Urothelium cell line (cell line): ENCODE results near the gene SLC45A1.

ENCODE experiments used
- DNase-seq: peaks from one replicate; pipeline ENCODE4 v3.0.0; 2011; ENCODE audit warnings: low spot score, mixed read lengths
- FAIRE-seq: peaks from 2 replicates; lab custom pipeline; 2011; peaks lifted over from hg19 to GRCh38; lab: Jason Lieb, UNC

The SLC45A1 gene

GRCh38 chr1:8352471-8352845 lies 34.5 kb downstream of the SLC45A1 start:
- FAIRE-seq, result no peak
- DNase-seq, result no peak

GRCh38 chr1:8352886-8353785 lies 35.2 kb downstream of the SLC45A1 start:
- FAIRE-seq (no peak), DNase-seq (no peak)

- FAIRE-seq (no peak), DNase-seq (no peak)
These were observed 36.1 kb downstream of the SLC45A1 start for GRCh38 chr1:8354038-8354437.

GRCh38 chr1:8355439-8356255 lies 37.7 kb downstream of the SLC45A1 start:
- DNase-seq (no peak), FAIRE-seq (no peak)

- FAIRE-seq (no peak), DNase-seq (no peak)
These were observed 38.6 kb downstream of the SLC45A1 start for GRCh38 chr1:8356256-8357209.

GRCh38 chr1:8357329-8358101 lies 39.6 kb downstream of the SLC45A1 start:
- FAIRE-seq (no peak), DNase-seq (no peak)

- DNase-seq, result no peak
- FAIRE-seq, result no peak
These were observed 40.5 kb downstream of the SLC45A1 start for GRCh38 chr1:8358241-8358896.

- DNase-seq (no peak), FAIRE-seq (no peak)
These were observed 41.1 kb downstream of the SLC45A1 start for GRCh38 chr1:8358897-8359616.

- no peak for DNase-seq
- no peak for FAIRE-seq
These were observed 41.9 kb downstream of the SLC45A1 start for GRCh38 chr1:8359617-8360481.

- no peak for FAIRE-seq
- DNase-seq, result no peak
These were observed 42.7 kb downstream of the SLC45A1 start for GRCh38 chr1:8360493-8361197.

- FAIRE-seq, result no peak
- DNase-seq, result no peak
These were observed 43.4 kb downstream of the SLC45A1 start for GRCh38 chr1:8361198-8361849.

- DNase-seq, result no peak
- FAIRE-seq, result no peak
These were observed 44.8 kb downstream of the SLC45A1 start for GRCh38 chr1:8362701-8363101.

GRCh38 chr1:8363186-8363766 lies 45.4 kb downstream of the SLC45A1 start:
- FAIRE-seq (no peak), DNase-seq (no peak)

GRCh38 chr1:8363767-8364301 lies 45.9 kb downstream of the SLC45A1 start:
- FAIRE-seq (no peak), DNase-seq (no peak)

- DNase-seq (no peak), FAIRE-seq (no peak)
These were observed 46.9 kb downstream of the SLC45A1 start for GRCh38 chr1:8364528-8365442.
